Activated CD4-positive, alpha-beta memory T cell treated with anti-CD3 and anti-CD28 coated beads, Interleukin-2, amount 10 ng/mL, durations not matched to agents 7 days and 5 days (primary cell): Measurements from ENCODE around the gene TMEM175. TPM values are rescaled to one million over a fixed set of nuclear protein-coding genes. Genes with fewer than 3 reads are reported as not detected.

Experiments used
- CTCF ChIA-PET: fragments of 350-600 bp; sonication (Branson Sonifier 250); formaldehyde crosslinking; loops from one replicate; lab custom pipeline; 2021; ENCODE audit warnings: antibody characterized with exemption, inconsistent platforms; lab: Charles Lee
- POLR2A ChIA-PET: fragments of 350-600 bp; sonication (Branson Sonifier 250); formaldehyde crosslinking; loops from one replicate; lab custom pipeline; 2021; ENCODE audit warnings: antibody characterized with exemption; lab: Charles Lee
- DNase-seq: peaks from one replicate; pipeline ENCODE4 v3.0.0-alpha.2; 2020
- H3K27ac Mint-ChIP-seq: one replicate; pipeline ENCODE4 v1.8.0; 2021; ENCODE audit warnings: mild to moderate bottlenecking, mixed read lengths
- H3K27me3 Mint-ChIP-seq: one replicate; pipeline ENCODE4 v1.8.0; 2021; ENCODE audit warnings: mixed read lengths
- H3K36me3 Mint-ChIP-seq: one replicate; pipeline ENCODE4 v1.8.0; 2021; ENCODE audit warnings: low read depth, mixed read lengths
- H3K4me1 Mint-ChIP-seq: one replicate; pipeline ENCODE4 v1.8.0; 2021; ENCODE audit warnings: mixed read lengths
- H3K4me3 Mint-ChIP-seq: one replicate; pipeline ENCODE4 v1.8.0; 2021; ENCODE audit warnings: mild to moderate bottlenecking, mixed read lengths
- H3K9me3 Mint-ChIP-seq: one replicate; pipeline ENCODE4 v1.8.0; 2021; ENCODE audit warnings: mixed read lengths
- total RNA-seq, 2 experiments: library from RNA; stranded (reverse); gene quantifications; one replicate each; pipeline ENCODE4 v1.2.3, GENCODE V29; 2021

The TMEM175 gene
- total RNA-seq, 2 experiments from 2014 or later, result 24.1 to 28.8 TPM

DNA sequence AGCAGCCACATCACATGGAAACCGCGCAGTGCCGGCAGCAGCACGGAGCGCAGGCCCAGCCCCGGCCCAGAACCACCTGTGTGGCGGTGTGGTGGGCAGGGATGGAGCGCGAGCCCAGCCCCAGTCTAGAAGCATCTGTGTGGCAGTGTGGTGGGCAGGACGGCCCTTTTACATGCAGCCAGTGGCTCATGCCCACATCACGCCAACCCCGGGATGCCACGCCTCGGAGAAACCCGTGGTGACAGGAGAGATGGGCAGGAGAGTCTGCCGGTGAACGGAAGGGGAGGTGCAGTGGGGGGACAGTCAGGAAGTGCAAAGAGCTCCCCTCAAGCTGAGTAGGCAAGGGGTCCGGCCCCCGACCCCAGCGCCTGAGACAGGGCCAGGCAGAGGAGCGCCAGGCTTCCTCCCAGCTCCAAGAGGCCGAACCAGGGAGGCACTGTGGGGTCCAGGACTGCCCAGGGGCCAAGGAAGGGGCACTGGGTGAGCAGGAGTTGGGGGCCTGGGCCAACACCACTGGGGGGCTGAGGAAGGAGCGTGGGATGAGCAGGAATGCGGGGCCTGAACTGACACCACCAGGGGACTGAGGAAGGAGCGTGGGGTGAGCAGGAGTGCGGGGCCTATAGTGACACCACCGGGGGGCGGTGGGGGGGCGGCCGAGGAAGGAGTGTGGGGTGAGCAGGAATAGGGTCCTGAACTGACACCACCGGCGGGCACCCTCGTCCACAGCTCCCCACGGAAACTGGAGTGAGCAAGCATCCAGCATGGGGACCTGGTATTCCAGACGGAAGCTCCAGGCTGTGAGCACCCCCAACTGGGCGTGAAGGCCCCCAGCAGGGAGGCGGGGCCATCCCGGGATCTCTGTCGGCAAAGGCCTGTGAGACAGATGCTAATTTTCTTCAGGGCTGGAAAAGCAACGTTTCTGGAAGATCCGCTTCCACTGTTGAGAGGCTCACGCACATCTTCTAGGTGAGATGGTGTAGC lies 28.9 kb upstream of the TMEM175 start:
- Mint-ChIP-seq H3K4me3 (no peak overlapping the region), H3K9me3 (peaks cover 5% of the 10 kb centered on the region), H3K27ac (no peak overlapping the region), H3K4me1 (no peaks in the 10 kb centered on the region), H3K27me3 (no peaks in the 10 kb centered on the region), H3K36me3 (peaks cover 57% of the 10 kb centered on the region)
- POLR2A ChIA-PET, result interaction anchor here (1.0 kb wide), 1 partner anchor 29 kb away, joined by 3 read pairs; the partner anchor contains the start of genes GAK and TMEM175
- CTCF ChIA-PET, result no interaction called here
- DNase-seq, result no peak

DNA sequence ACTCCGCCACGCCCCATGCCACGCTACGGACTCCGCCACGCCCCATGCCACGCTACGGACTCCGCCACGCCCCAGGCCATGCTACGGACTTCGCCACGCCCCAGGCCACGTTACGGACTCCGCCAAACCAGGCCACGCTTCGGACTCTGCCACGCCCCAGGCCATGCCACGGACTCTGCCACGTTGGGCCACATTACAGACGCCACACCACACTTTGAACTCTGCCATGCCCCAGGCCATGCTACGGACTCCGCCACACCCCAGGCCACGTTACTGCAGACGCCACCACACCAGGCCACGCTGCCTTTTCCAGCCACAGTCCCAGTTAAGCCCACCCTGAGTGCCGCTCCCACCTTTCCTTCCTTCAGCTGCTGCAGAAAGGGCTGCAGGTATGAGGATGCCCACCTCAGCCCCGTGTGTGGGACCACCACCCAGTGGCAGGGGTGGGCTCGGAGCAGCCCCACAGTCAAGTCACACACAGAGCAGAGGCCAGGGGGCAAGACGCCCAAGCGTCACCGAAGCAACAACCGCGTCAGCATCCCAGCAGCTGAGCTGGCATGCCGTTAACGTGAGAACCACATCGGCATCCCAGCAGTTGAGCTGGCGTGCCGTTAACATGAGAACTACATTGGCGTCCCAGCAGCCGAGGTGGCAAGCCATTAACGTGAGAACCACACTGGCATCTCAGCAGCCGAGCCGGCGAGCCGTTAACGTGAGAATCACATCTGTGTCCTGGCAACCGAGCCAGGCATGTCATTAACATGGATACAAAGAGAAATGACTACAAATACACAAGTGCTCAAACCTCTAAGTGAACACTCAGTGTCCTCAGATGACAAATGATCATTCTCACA lies 26.5 kb upstream of the TMEM175 start:
- Mint-ChIP-seq H3K36me3 (peaks cover 57% of the 10 kb centered on the region), H3K4me3 (no peak overlapping the region), H3K27me3 (no peaks in the 10 kb centered on the region), H3K27ac (no peak overlapping the region), H3K4me1 (no peaks in the 10 kb centered on the region), H3K9me3 (peaks cover 5% of the 10 kb centered on the region)
- CTCF ChIA-PET, result no interaction called here
- DNase-seq, result no peak
- POLR2A ChIA-PET, result no interaction called here

DNA sequence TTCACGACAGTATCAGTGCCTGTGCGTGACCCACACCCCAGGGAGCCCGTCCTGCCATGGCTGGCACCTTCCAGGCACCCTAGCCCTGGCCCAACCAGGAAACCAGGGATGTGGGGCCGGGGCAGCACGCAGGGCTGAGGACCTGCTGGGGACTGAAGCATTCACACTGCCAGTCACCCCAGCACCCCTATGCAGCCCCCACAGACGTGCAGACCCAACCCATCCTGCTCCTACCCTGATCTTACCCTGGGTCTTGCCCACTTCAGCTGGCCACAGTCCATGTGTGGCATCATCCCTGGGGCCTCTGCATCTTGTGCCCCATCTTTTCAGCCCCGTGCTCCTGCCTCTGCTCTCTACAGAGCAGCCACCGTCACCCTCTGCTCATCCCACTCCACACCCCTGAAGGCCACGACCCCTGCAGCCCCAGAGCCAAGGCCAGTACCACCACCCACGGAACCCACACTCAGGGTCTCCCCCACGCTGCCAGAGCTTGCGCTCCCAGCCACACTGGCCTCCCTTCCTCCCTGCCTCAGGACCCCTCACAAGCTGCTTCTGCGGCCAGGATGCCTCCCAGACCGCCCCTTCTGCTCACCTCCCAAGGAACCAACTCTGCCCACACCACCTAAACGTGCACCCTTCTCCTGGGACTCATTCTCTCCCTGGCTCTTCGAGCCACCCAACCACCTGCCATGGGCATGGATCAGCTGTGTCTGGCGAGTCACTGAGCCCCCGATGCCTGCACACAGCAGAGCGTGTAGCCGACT lies 25.7 kb upstream of the TMEM175 start:
- peaks cover 5% of the 10 kb centered on the region for H3K9me3 Mint-ChIP-seq
- DNase-seq, result no peak
- peaks cover 63% of the 10 kb centered on the region for H3K36me3 Mint-ChIP-seq
- H3K4me3 Mint-ChIP-seq, result no peak overlapping the region
- H3K4me1 Mint-ChIP-seq, result no peaks in the 10 kb centered on the region
- H3K27me3 Mint-ChIP-seq, result no peaks in the 10 kb centered on the region
- ChIA-PET POLR2A (no interaction called here), CTCF (no interaction called here)
- H3K27ac Mint-ChIP-seq, result no peak overlapping the region

DNA sequence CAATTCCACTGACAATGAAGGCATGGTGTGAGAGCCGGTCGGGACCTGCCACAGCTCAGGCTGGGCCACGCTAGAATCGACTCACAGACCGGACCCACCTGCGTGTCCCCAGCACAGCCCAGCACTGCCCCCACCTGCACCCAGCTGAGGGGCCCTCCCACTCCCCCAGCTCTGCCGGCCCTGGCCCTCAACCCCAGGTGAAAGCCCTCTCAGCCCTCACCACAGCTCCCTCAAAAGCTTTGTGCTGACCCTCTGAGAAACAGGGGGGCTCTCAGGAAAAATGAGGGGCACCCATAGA lies 25.2 kb upstream of the TMEM175 start:
- H3K27me3 Mint-ChIP-seq, result no peaks in the 10 kb centered on the region
- H3K9me3 Mint-ChIP-seq, result peaks cover 5% of the 10 kb centered on the region
- no peak overlapping the region for H3K27ac Mint-ChIP-seq
- POLR2A ChIA-PET, result no interaction called here
- H3K36me3 Mint-ChIP-seq, result peaks cover 66% of the 10 kb centered on the region
- CTCF ChIA-PET, result no interaction called here
- H3K4me3 Mint-ChIP-seq, result no peak overlapping the region
- H3K4me1 Mint-ChIP-seq, result no peaks in the 10 kb centered on the region
- DNase-seq, result no peak

DNA sequence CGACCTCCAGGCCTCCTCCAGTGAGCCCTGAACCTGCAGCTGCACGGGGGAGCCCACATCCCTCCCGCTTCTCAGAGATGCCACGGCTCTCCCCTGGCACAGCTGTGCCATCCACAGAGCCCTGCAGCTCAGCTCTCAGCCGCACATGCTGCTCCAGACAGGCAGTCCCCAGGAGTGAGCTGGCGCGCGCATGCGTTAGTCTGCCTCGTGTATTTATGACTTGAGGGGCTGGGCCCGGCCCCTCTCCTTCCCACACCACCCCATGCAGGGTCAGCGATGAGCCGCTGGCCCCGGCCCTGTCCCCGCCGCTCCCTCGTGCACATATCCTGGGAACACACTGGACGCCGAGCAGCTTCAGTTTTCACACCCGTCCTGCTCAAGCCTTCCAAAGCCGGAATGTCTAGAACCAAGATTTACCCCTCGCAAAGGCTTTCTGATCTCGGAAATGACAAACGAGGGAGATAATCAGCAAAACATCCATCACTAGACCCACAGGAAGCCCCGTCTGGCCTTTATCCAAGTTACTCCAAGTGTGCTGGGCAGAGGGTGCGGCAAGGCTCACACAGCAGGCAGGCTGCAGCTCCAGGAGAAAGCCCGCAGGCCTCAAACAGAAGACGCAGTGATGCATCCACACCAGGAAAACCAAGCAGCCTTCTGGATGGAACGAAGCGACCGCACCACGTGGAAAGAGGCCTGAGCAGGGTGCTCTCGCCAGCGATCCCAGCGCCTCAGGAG lies 24.4 kb upstream of the TMEM175 start:
- ChIA-PET CTCF (no interaction called here), POLR2A (no interaction called here)
- H3K27ac Mint-ChIP-seq, result no peak overlapping the region
- H3K36me3 Mint-ChIP-seq, result peaks cover 67% of the 10 kb centered on the region
- no peak overlapping the region for H3K4me3 Mint-ChIP-seq
- H3K27me3 Mint-ChIP-seq, result no peaks in the 10 kb centered on the region
- DNase-seq, result no peak
- no peaks in the 10 kb centered on the region for H3K4me1 Mint-ChIP-seq
- peaks cover 5% of the 10 kb centered on the region for H3K9me3 Mint-ChIP-seq

DNA sequence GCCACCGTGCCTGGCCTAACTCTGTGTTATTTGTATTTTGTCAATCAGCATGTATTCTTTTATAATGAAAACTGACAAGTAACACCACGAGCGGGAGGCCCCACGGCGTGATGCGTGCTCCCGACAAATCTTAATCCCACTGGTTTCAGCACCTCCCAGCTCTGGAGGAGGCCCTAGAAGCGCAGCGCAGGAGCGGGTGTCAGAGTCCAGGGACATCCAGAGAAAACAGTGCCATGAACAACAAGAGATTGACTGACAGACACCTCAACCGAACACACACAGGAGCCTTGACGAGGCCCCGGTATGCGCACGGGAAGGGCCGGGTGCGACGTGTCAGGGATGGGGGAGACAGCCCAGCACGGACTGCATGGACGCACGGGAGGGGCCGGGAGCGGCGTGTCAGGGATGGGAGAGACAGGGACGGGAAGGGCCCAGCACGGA lies 23.1 kb upstream of the TMEM175 start:
- H3K27me3 Mint-ChIP-seq, result no peaks in the 10 kb centered on the region
- peaks cover 61% of the 10 kb centered on the region for H3K36me3 Mint-ChIP-seq
- no peak overlapping the region for H3K4me3 Mint-ChIP-seq
- DNase-seq, result no peak
- peaks cover 5% of the 10 kb centered on the region for H3K9me3 Mint-ChIP-seq
- POLR2A ChIA-PET, result no interaction called here
- no peaks in the 10 kb centered on the region for H3K4me1 Mint-ChIP-seq
- H3K27ac Mint-ChIP-seq, result no peak overlapping the region
- CTCF ChIA-PET, result no interaction called here

DNA sequence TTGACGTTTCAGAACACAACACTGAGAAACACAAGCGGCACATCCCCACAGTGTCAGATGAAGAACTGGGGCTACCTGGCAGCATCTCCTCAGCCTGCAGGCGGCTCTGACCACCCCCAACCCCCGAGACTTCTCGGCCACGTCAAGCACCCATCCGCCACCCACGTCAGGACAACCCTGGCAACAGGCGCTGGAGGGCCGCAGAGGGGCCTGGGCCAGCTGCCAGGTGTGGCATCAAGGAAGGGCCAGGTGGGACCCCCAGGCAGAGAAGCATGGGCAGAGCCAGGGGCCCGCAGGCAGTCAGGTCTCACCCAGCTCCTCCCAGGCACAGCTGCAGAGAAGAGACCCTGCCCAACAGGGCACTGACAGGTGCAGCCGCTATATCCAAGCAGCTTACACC lies 22.4 kb upstream of the TMEM175 start:
- peaks cover 5% of the 10 kb centered on the region for H3K9me3 Mint-ChIP-seq
- H3K4me3 Mint-ChIP-seq, result no peak overlapping the region
- H3K27me3 Mint-ChIP-seq, result no peaks in the 10 kb centered on the region
- peaks cover 58% of the 10 kb centered on the region for H3K36me3 Mint-ChIP-seq
- DNase-seq, result no peak
- no peaks in the 10 kb centered on the region for H3K4me1 Mint-ChIP-seq
- no peak overlapping the region for H3K27ac Mint-ChIP-seq
- ChIA-PET CTCF (no interaction called here), POLR2A (no interaction called here)

DNA sequence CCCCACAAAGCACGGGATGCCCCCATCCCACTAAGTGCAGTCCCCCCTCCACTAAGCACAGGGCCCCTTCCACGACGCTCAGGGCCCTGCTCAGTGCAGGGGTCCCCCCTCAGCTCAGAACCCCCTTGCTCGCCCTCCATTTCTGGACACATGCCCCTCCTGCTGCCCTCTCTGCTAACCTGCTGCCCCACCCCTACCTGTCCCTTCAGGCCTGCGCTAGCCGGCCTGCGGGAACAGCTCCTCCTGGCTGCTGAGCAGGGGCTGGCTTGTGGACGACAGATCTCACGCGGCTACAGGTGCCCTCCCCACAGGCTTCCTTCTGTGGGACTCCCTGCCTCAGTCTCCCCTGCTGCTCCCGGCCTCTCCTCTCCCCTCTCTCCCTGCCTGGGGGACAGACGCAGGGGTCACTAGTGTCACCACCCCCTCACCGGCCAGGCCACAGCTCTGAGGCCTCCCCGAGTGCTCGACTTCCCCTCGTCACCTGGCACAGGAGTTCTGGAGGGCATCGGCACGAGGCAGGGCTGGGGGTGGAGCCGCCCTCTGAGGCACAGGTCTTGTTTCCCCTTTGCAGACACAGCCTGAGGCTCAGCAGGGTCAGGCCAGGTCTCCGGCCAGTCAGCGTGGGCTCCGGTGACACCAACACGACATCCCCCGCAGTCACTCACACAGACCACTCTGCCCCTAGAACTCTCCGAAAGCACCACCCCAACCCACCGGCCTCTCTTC lies 21.7 kb upstream of the TMEM175 start:
- no peak overlapping the region for H3K4me3 Mint-ChIP-seq
- H3K36me3 Mint-ChIP-seq, result peaks cover 51% of the 10 kb centered on the region
- peaks cover 6% of the 10 kb centered on the region for H3K4me1 Mint-ChIP-seq
- H3K9me3 Mint-ChIP-seq, result peaks cover 5% of the 10 kb centered on the region
- no peak overlapping the region for H3K27ac Mint-ChIP-seq
- CTCF ChIA-PET, result no interaction called here
- DNase-seq, result no peak
- H3K27me3 Mint-ChIP-seq, result no peaks in the 10 kb centered on the region
- POLR2A ChIA-PET, result no interaction called here

DNA sequence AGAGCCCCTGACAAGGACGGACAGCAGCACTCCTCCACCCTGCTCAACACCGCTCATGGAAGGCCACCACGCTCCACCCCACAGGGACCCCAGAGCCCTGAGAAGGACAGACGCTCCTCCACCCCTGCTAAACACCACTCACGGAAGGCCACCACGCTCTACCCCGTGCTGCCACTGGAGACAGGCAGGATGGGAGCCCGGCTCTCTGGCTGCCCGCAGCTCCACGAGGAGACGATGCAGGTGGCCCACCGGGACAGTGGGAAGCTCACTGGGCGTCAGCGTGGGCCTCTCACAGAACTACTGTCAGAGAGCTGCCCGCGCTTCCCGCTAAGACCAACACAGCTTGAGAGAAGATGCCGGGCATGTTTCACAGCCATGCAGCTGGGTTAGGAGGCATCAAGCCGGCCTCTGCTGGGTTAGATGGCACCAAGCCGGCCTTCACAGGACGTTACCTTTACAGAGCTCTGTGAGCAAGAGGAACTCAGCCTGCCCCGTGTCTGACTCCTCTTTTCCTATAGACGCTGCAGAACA lies 21.0 kb upstream of the TMEM175 start:
- POLR2A ChIA-PET, result no interaction called here

DNA sequence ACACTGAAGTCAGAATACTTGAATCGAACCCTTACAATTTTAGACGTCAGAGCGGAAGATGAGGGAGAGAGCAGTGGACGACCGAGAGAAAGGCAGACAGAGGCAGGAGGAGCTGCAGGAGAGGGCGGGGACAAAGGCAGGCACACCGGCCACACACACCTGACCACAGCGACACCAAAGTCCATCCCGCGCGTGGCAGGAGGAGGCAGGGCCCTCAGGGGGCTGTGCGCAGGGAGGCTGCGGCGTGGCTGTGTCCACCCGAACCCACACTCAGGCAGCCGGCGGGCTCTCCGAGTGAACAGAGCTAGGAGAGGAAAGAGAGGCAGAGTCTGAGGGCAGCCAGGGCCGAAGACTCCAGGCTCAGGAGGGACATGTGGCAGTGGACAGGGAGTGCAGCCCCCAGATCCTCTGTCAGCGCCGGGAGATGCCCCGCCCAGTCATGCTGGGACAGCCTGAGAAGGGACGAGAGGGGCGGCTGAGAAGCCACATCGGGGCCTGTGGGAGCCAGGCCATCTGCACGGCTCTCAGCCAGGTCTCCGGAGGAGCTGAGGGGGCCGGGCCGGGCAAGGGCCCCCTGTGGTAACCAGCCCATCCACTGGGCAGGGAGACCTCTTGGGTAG lies 20.3 kb upstream of the TMEM175 start:
- POLR2A ChIA-PET, result no interaction called here
- peaks cover 18% of the 10 kb centered on the region for H3K4me1 Mint-ChIP-seq
- no peak for DNase-seq
- H3K36me3 Mint-ChIP-seq, result peaks cover 42% of the 10 kb centered on the region
- H3K9me3 Mint-ChIP-seq, result no peaks in the 10 kb centered on the region
- no peak overlapping the region for H3K4me3 Mint-ChIP-seq
- no peaks in the 10 kb centered on the region for H3K27me3 Mint-ChIP-seq
- no peak overlapping the region for H3K27ac Mint-ChIP-seq
- CTCF ChIA-PET, result no interaction called here

More for the DNA sequence above, 21.0 kb upstream of the TMEM175 start:
- Mint-ChIP-seq H3K27ac (no peak overlapping the region), H3K27me3 (no peaks in the 10 kb centered on the region), H3K36me3 (peaks cover 44% of the 10 kb centered on the region), H3K9me3 (no peaks in the 10 kb centered on the region), H3K4me1 (peaks cover 12% of the 10 kb centered on the region), H3K4me3 (no peak overlapping the region)
- CTCF ChIA-PET, result no interaction called here
- no peak for DNase-seq

DNA sequence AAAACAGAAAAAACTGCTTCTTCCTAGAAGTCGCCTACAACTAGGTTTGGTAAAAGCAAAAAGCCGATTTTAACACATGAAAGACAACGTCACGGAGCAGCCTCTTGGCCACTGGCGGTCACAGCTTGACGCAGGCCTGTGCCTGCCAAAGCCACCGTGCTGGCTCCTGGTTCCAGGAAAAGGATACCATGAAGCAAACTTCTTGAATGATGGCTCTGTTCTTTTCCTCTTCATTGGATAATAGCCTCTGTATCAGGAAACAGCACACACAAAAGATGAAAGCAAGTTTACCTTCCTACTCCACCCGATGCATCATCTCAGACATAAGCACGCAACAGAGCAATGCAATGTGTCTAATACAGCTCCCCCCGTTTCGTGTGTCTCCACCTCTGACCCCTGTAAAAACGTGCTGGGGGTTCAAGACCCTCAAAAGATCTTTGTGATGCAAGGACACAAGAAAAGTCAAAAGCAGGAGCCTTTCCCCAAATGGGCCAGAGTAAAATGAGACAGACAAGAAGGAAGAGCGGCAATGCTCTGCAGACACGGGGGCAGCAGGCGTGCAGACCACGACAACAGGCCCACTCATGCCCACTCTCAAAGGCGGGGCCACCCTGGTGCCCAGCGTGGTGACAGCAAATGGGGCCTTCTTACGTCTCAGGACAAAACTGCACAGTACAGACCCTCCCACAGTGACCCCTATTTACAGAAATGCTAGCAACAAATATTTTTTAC lies 19.5 kb upstream of the TMEM175 start:
- H3K4me1 Mint-ChIP-seq, result peaks cover 21% of the 10 kb centered on the region
- no peaks in the 10 kb centered on the region for H3K27me3 Mint-ChIP-seq
- ChIA-PET POLR2A (interaction anchor here (0.7 kb wide), 1 partner anchor 34 kb away, joined by 4 read pairs; no protein-coding TSS in a partner anchor), CTCF (no interaction called here)
- H3K4me3 Mint-ChIP-seq, result no peak overlapping the region
- no peak for DNase-seq
- H3K36me3 Mint-ChIP-seq, result peaks cover 45% of the 10 kb centered on the region
- no peak overlapping the region for H3K27ac Mint-ChIP-seq
- H3K9me3 Mint-ChIP-seq, result peaks cover under 1% of the 10 kb centered on the region
